H9 (cell line): ENCODE data around the gene BCLAF1. TPM values are rescaled to one million over a fixed set of nuclear protein-coding genes. Genes with fewer than 3 reads are reported as not detected.

Experiments used
- DNase-seq: peaks from one replicate; pipeline ENCODE4 v3.0.0-alpha.2; 2017
- H2AFZ ChIP-seq: one replicate; pipeline ENCODE4 v1.6.1; 2013; ENCODE audit warnings: mild to moderate bottlenecking, low read length, control low read depth, moderate library complexity
- H2AK5ac ChIP-seq: 2 replicates; pipeline ENCODE4 v1.6.1; 2013; ENCODE audit warnings: low read length, control low read depth, mixed read lengths; ENCODE audit not compliant: insufficient read length
- H2BK120ac ChIP-seq: one replicate; pipeline ENCODE4 v1.6.1; 2013; ENCODE audit warnings: low read depth, mild to moderate bottlenecking, low read length, control low read depth, inconsistent platforms; ENCODE audit not compliant: poor library complexity, severe bottlenecking
- H2BK12ac ChIP-seq: 2 replicates; pipeline ENCODE4 v1.6.1; 2013; ENCODE audit warnings: low read length, control low read depth, mixed read lengths, low read depth; ENCODE audit not compliant: insufficient read length
- H2BK15ac ChIP-seq: 2 replicates; pipeline ENCODE4 v1.6.1; 2013; ENCODE audit warnings: low read depth, low read length, control low read depth
- H2BK20ac ChIP-seq: one replicate; pipeline ENCODE4 v1.6.1; 2013; ENCODE audit warnings: low read depth, mild to moderate bottlenecking, low read length, control low read depth, inconsistent platforms; ENCODE audit not compliant: poor library complexity, severe bottlenecking
- H2BK5ac ChIP-seq: 2 replicates; pipeline ENCODE4 v1.6.1; 2013; ENCODE audit warnings: low read length, control low read depth, mixed read lengths; ENCODE audit not compliant: insufficient read length
- H3K14ac ChIP-seq: 2 replicates; pipeline ENCODE4 v1.6.1; 2013; ENCODE audit warnings: low read length, control low read depth; ENCODE audit not compliant: insufficient read depth
- H3K18ac ChIP-seq: 2 replicates; pipeline ENCODE4 v1.6.1; 2013; ENCODE audit warnings: low read depth, mild to moderate bottlenecking, mixed read lengths, low read length, control low read depth; ENCODE audit not compliant: insufficient read length
- H3K23ac ChIP-seq: 2 replicates; pipeline ENCODE4 v1.6.1; 2013; ENCODE audit warnings: low read length, control low read depth, mixed read lengths, low read depth; ENCODE audit not compliant: insufficient read length
- H3K23me2 ChIP-seq: 2 replicates; pipeline ENCODE4 v1.6.1; 2013; ENCODE audit warnings: low read depth, mild to moderate bottlenecking, mixed read lengths, low read length, control low read depth; ENCODE audit not compliant: insufficient read length, poor library complexity, severe bottlenecking
- H3K27ac ChIP-seq: 2 replicates; pipeline ENCODE4 v1.5.1; 2013; ENCODE audit warnings: low read length, control low read depth, mixed read lengths, low read depth; ENCODE audit not compliant: insufficient read length
- H3K27me3 ChIP-seq: 2 replicates; pipeline ENCODE4 v1.6.1; 2013; ENCODE audit warnings: low read length, control low read depth, inconsistent platforms; ENCODE audit not compliant: insufficient read depth
- H3K4ac ChIP-seq: 2 replicates; pipeline ENCODE4 v1.6.1; 2013; ENCODE audit warnings: low read depth, mild to moderate bottlenecking, control low read depth, inconsistent platforms, low read length, moderate library complexity
- H3K4me1 ChIP-seq: 2 replicates; pipeline ENCODE4 v1.6.1; 2013; ENCODE audit warnings: low read length, control low read depth, inconsistent platforms; ENCODE audit not compliant: insufficient read depth
- H3K4me2 ChIP-seq: 2 replicates; pipeline ENCODE4 v1.6.1; 2013; ENCODE audit warnings: low read length, control low read depth, mixed read lengths; ENCODE audit not compliant: insufficient read length, insufficient read depth
- H3K56ac ChIP-seq: 2 replicates; pipeline ENCODE4 v1.6.1; 2013; ENCODE audit warnings: low read depth, mild to moderate bottlenecking, mixed read lengths, low read length, control low read depth; ENCODE audit not compliant: insufficient read length
- H3K79me1 ChIP-seq: 2 replicates; pipeline ENCODE4 v1.6.1; 2013; ENCODE audit warnings: low read depth, mild to moderate bottlenecking, moderate library complexity, low read length, control low read depth, inconsistent platforms; ENCODE audit not compliant: insufficient read depth, poor library complexity, severe bottlenecking
- H3K79me2 ChIP-seq: 2 replicates; pipeline ENCODE4 v1.6.1; 2013; ENCODE audit warnings: low read length, control low read depth, inconsistent platforms; ENCODE audit not compliant: insufficient read depth
- H3K9ac ChIP-seq: 2 replicates; pipeline ENCODE4 v1.6.1; 2013; ENCODE audit warnings: low read length, control low read depth, mixed read lengths; ENCODE audit not compliant: insufficient read length; ENCODE audit errors: extremely low read depth
- H3K9me3 ChIP-seq: one replicate; pipeline ENCODE4 v1.6.1; 2013; ENCODE audit warnings: low read depth, low read length, inconsistent platforms; ENCODE audit not compliant: control insufficient read depth
- H3T11ph ChIP-seq: one replicate; pipeline ENCODE4 v1.6.1; 2013; ENCODE audit warnings: mild to moderate bottlenecking, low read length, control low read depth, inconsistent platforms
- H4K20me1 ChIP-seq: one replicate; pipeline ENCODE4 v1.6.1; 2013; ENCODE audit not compliant: control insufficient read depth, insufficient read length, insufficient read depth
- H4K5ac ChIP-seq: 2 replicates; pipeline ENCODE4 v1.6.1; 2013; ENCODE audit warnings: low read depth, mild to moderate bottlenecking, mixed read lengths, low read length, control low read depth; ENCODE audit not compliant: insufficient read length
- H4K8ac ChIP-seq: replicated peaks from 2 replicates; pipeline ENCODE4 v1.6.1; 2013; ENCODE audit warnings: low read length, control low read depth, mixed read lengths, low read depth; ENCODE audit not compliant: insufficient read length
- H4K91ac ChIP-seq: 2 replicates; pipeline ENCODE4 v1.6.1; 2013; ENCODE audit warnings: low read depth, mild to moderate bottlenecking, moderate library complexity, mixed read lengths, low read length, control low read depth; ENCODE audit not compliant: insufficient read length
- H3K27ac Mint-ChIP-seq, 3 experiments: 2 replicates in 2 of 3; 3 replicates in 1 of 3; pipeline ENCODE4 v1.8.0; 2020 to 2021; ENCODE audit warnings: mixed read lengths in 3 of 3, mild to moderate bottlenecking in 1 of 3, moderate library complexity in 1 of 3
- H3K27me3 Mint-ChIP-seq: 2 replicates; pipeline ENCODE4 v1.8.0; 2021; ENCODE audit warnings: low read depth, mild to moderate bottlenecking, moderate library complexity, mixed read lengths
- H3K36me3 Mint-ChIP-seq, 3 experiments: 2 replicates in 2 of 3; 3 replicates in 1 of 3; pipeline ENCODE4 v1.8.0; 2020 to 2021; ENCODE audit warnings: low read depth in 3 of 3, mixed read lengths in 3 of 3; ENCODE audit not compliant: insufficient read depth in 1 of 3
- H3K4me1 Mint-ChIP-seq, 2 experiments: 2 replicates each; pipeline ENCODE4 v1.8.0; 2020; ENCODE audit warnings: mixed read lengths in 2 of 2
- H3K4me3 Mint-ChIP-seq, 2 experiments: 2 replicates in 1 of 2; 3 replicates in 1 of 2; pipeline ENCODE4 v1.8.0; 2020 to 2021; ENCODE audit warnings: mild to moderate bottlenecking in 2 of 2, mixed read lengths in 2 of 2, moderate library complexity in 1 of 2
- H3K9me3 Mint-ChIP-seq, 2 experiments: 2 replicates in 1 of 2; 3 replicates in 1 of 2; pipeline ENCODE4 v1.8.0; 2020; ENCODE audit warnings: mild to moderate bottlenecking in 2 of 2, mixed read lengths in 2 of 2, moderate library complexity in 1 of 2
- CTCF ChIP-seq: fragments of 200-600 bp; sonication (generic); conservative IDR thresholded peaks from 3 replicates; pipeline ENCODE4 v1.8.0; 2021; ENCODE audit warnings: antibody characterized with exemption, mild to moderate bottlenecking
- WGBS: extraction: QIAGEN DNeasy Blood & Tissue Kit; methylation state at CpG from one replicate; pipeline ENCODE4 v1.1.7; 2013; ENCODE audit warnings: missing lambda C conversion rate, low lambda C conversion rate, mixed read lengths; ENCODE audit not compliant: insufficient read length; ENCODE audit errors: extremely low coverage; 5-methylcytosine and 5-hydroxymethylcytosine counted together
- total RNA-seq: library from RNA; stranded (reverse); gene quantifications from 2 replicates; pipeline ENCODE4 v1.2.1, GENCODE V29; 2021

Gene BCLAF1
- total RNA-seq, 1 experiment from 2014 or later: 257 TPM

DNA sequence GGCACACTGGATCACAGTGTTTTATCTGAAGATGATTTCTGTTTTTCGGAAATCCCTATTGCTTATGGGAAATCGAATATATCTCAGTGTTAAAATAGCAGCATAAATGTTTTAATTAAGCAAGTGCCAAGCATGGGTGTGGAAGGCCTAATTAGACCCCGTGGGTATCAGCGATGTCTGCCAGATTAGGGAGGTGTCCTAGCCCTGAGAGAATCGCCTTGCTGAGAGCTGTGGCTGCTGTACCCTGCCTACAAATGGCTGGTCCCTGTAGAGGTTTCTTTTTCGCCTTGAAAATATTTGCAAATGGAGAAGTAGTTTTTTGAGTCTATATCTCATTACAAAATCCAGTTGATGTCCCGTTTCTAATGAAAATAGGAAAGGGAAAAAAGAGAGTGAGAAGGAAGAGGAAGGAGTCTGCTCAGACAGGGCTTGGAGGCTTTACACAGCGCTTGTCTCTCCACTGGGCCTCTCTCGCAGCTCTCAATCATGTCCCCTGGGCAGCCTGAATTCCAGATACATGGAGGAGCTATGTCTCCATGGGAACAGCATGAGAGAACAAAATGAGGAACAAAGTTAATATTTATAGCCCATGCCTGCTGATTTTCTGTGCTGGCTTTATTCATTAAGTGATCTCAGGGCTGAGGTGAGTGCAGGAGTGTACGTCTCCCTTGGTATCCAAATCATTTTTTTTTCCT, 35.2 kb upstream of the BCLAF1 start:
- DNase-seq: no peak
- Histone ChIP-seq H3K56ac (no peak overlapping the region), H3K14ac (no peak overlapping the region), H3K4me1 (no peaks in the 10 kb centered on the region), H3K79me1 (no peaks in the 10 kb centered on the region), H3K9ac (no peak overlapping the region), H2BK5ac (no peak overlapping the region), H2AK5ac (no peak overlapping the region), H2BK12ac (no peak overlapping the region), H3K27me3 (no peaks in the 10 kb centered on the region), H2AFZ (no peak overlapping the region), H3K23me2 (no peaks in the 10 kb centered on the region), H3K4ac (no peak overlapping the region), H4K91ac (no peak overlapping the region), H2BK120ac (no peak overlapping the region), H3K27ac (no peak overlapping the region), H4K8ac (no peak overlapping the region), H4K5ac (no peak overlapping the region), H2BK20ac (no peak overlapping the region), H3K18ac (no peak overlapping the region), H3K23ac (no peak overlapping the region), H3K4me2 (no peak overlapping the region), H3K79me2 (no peaks in the 10 kb centered on the region), H2BK15ac (no peak overlapping the region), H3K9me3 (no peaks in the 10 kb centered on the region), H4K20me1 (no peaks in the 10 kb centered on the region), H3T11ph (no peak overlapping the region)
- Mint-ChIP-seq H3K9me3 (no peaks in the 10 kb centered on the region), H3K27ac (no peak overlapping the region), H3K4me3 (no peak overlapping the region), H3K36me3 (no peaks in the 10 kb centered on the region), H3K4me1 (peaks cover 3 to 4% of the 10 kb centered on the region in 2 experiments; a peak in 3 of 4 replicates), H3K27me3 (no peaks in the 10 kb centered on the region)
- no peak for TF ChIP-seq CTCF
- no CpG with 5 or more reads among the region's 10 CpGs for WGBS
